ENCODE results near the gene TMEM117. TPM values are rescaled to one million over a fixed set of nuclear protein-coding genes. Genes with fewer than 3 reads are reported as not detected.

TMEM117 gene
- total RNA-seq, 2 experiments from 2014 or later = 1.7 TPM

- H3K36me3 Mint-ChIP-seq = peaks cover 14% of the 10 kb centered on the region
- intact Hi-C loops (cut with micrococcal nuclease) = no loop called here
- H3K27ac Mint-ChIP-seq = no peak overlapping the region
- ChIA-PET CTCF (no interaction called here), POLR2A (no interaction called here)
- DNase-seq = no peak
- no peaks in the 10 kb centered on the region for H3K27me3 Mint-ChIP-seq
- H3K9me3 Mint-ChIP-seq = peaks cover 25% of the 10 kb centered on the region
- H3K4me3 Mint-ChIP-seq = no peak overlapping the region
- no peaks in the 10 kb centered on the region for H3K4me1 Mint-ChIP-seq (ENCODE audit: low read depth)
These were observed 95.3 kb downstream of the TMEM117 start for GRCh38 chr12:43931187-43931586.

GRCh38 chr12:43935581-43935980 lies 99.7 kb downstream of the TMEM117 start:
- no peak overlapping the region for H3K27ac Mint-ChIP-seq
- no peaks in the 10 kb centered on the region for H3K27me3 Mint-ChIP-seq
- H3K36me3 Mint-ChIP-seq = peaks cover 10% of the 10 kb centered on the region
- no peaks in the 10 kb centered on the region for H3K4me1 Mint-ChIP-seq (ENCODE audit: low read depth)
- no peak overlapping the region for H3K4me3 Mint-ChIP-seq
- intact Hi-C loops (cut with micrococcal nuclease) = no loop called here
- CTCF ChIA-PET = no interaction called here
- peaks cover 18% of the 10 kb centered on the region for H3K9me3 Mint-ChIP-seq
- no peak for DNase-seq
- POLR2A ChIA-PET = no interaction called here

GRCh38 chr12:43937947-43938346 lies 102.1 kb downstream of the TMEM117 start:
- H3K36me3 Mint-ChIP-seq = no peaks in the 10 kb centered on the region
- H3K4me3 Mint-ChIP-seq = no peak overlapping the region
- ChIA-PET CTCF (interaction anchor here (0.6 to 1.1 kb wide), 2 partner anchors 11 to 66 kb away, joined by 3 to 5 read pairs; no protein-coding TSS in a partner anchor), POLR2A (no interaction called here)
- H3K9me3 Mint-ChIP-seq = no peaks in the 10 kb centered on the region
- DNase-seq = no peak
- H3K27me3 Mint-ChIP-seq = no peaks in the 10 kb centered on the region
- intact Hi-C loops (cut with micrococcal nuclease) = no loop called here
- no peaks in the 10 kb centered on the region for H3K4me1 Mint-ChIP-seq (ENCODE audit: low read depth)
- H3K27ac Mint-ChIP-seq = no peak overlapping the region

- Mint-ChIP-seq H3K27me3 (no peaks in the 10 kb centered on the region), H3K4me3 (no peak overlapping the region), H3K9me3 (no peaks in the 10 kb centered on the region), H3K36me3 (no peaks in the 10 kb centered on the region), H3K4me1 (ENCODE audit: low read depth) (no peaks in the 10 kb centered on the region), H3K27ac (no peak overlapping the region)
- POLR2A ChIA-PET = no interaction called here
- intact Hi-C loops (cut with micrococcal nuclease) = no loop called here
- no peak for DNase-seq
- CTCF ChIA-PET = no interaction called here
These were observed 106.5 kb downstream of the TMEM117 start for GRCh38 chr12:43942379-43942778.

- Mint-ChIP-seq H3K4me3 (no peak overlapping the region), H3K36me3 (peaks cover 5% of the 10 kb centered on the region), H3K4me1 (ENCODE audit: low read depth) (no peaks in the 10 kb centered on the region), H3K27ac (no peak overlapping the region), H3K27me3 (no peaks in the 10 kb centered on the region), H3K9me3 (no peaks in the 10 kb centered on the region)
- CTCF ChIA-PET = no interaction called here
- no peak for DNase-seq
- POLR2A ChIA-PET = no interaction called here
- intact Hi-C loops (cut with micrococcal nuclease) = no loop called here
These were observed 110.1 kb downstream of the TMEM117 start for GRCh38 chr12:43945983-43946382.

- ChIA-PET CTCF (no interaction called here), POLR2A (no interaction called here)
- H3K9me3 Mint-ChIP-seq = no peaks in the 10 kb centered on the region
- intact Hi-C loops (cut with micrococcal nuclease) = no loop called here
- peaks cover 10% of the 10 kb centered on the region for H3K4me1 Mint-ChIP-seq (ENCODE audit: low read depth)
- H3K27me3 Mint-ChIP-seq = no peaks in the 10 kb centered on the region
- DNase-seq = no peak
- H3K4me3 Mint-ChIP-seq = no peak overlapping the region
- H3K27ac Mint-ChIP-seq = no peak overlapping the region
- peaks cover 5% of the 10 kb centered on the region for H3K36me3 Mint-ChIP-seq
These were observed 115.4 kb downstream of the TMEM117 start for GRCh38 chr12:43951286-43951685.

- DNase-seq = peak; percentile 10
- intact Hi-C loops (cut with micrococcal nuclease) = loop anchor here (5.0 kb wide), 2 partner anchors 814 to 974 kb away; no protein-coding TSS in a partner anchor
- Mint-ChIP-seq H3K36me3 (no peaks in the 10 kb centered on the region), H3K27ac (no peak overlapping the region), H3K4me1 (ENCODE audit: low read depth) (peaks cover 10% of the 10 kb centered on the region), H3K4me3 (no peak overlapping the region), H3K9me3 (no peaks in the 10 kb centered on the region), H3K27me3 (no peaks in the 10 kb centered on the region)
- POLR2A ChIA-PET = no interaction called here
- CTCF ChIA-PET = interaction anchor here (0.7 to 1.0 kb wide), 2 partner anchors 973 to 990 kb away, joined by 3 to 5 read pairs; no protein-coding TSS in a partner anchor
These were observed 122.0 kb downstream of the TMEM117 start for GRCh38 chr12:43957732-43958372.

- intact Hi-C loops (cut with micrococcal nuclease) = no loop called here
- H3K9me3 Mint-ChIP-seq = peaks cover 3% of the 10 kb centered on the region
- H3K4me1 Mint-ChIP-seq (ENCODE audit: low read depth) = no peaks in the 10 kb centered on the region
- DNase-seq = no peak
- H3K27ac Mint-ChIP-seq = no peak overlapping the region
- ChIA-PET POLR2A (no interaction called here), CTCF (no interaction called here)
- no peaks in the 10 kb centered on the region for H3K27me3 Mint-ChIP-seq
- no peak overlapping the region for H3K4me3 Mint-ChIP-seq
- H3K36me3 Mint-ChIP-seq = peaks cover 6% of the 10 kb centered on the region
These were observed 128.2 kb downstream of the TMEM117 start for GRCh38 chr12:43964033-43964432.

GRCh38 chr12:43964961-43965360 lies 129.1 kb downstream of the TMEM117 start:
- ChIA-PET POLR2A (no interaction called here), CTCF (no interaction called here)
- Mint-ChIP-seq H3K4me3 (no peak overlapping the region), H3K36me3 (peaks cover 6% of the 10 kb centered on the region), H3K9me3 (peaks cover 3% of the 10 kb centered on the region), H3K4me1 (ENCODE audit: low read depth) (no peaks in the 10 kb centered on the region), H3K27me3 (no peaks in the 10 kb centered on the region), H3K27ac (no peak overlapping the region)
- intact Hi-C loops (cut with micrococcal nuclease) = no loop called here
- no peak for DNase-seq

GRCh38 chr12:43965899-43966298 lies 130.0 kb downstream of the TMEM117 start:
- Mint-ChIP-seq H3K9me3 (peaks cover 3% of the 10 kb centered on the region), H3K4me3 (no peak overlapping the region), H3K27me3 (no peaks in the 10 kb centered on the region), H3K27ac (no peak overlapping the region), H3K36me3 (peaks cover 6% of the 10 kb centered on the region), H3K4me1 (ENCODE audit: low read depth) (no peaks in the 10 kb centered on the region)
- DNase-seq = no peak
- intact Hi-C loops (cut with micrococcal nuclease) = no loop called here
- ChIA-PET POLR2A (no interaction called here), CTCF (no interaction called here)

- H3K4me1 Mint-ChIP-seq (ENCODE audit: low read depth) = no peaks in the 10 kb centered on the region
- H3K36me3 Mint-ChIP-seq = peaks cover 6% of the 10 kb centered on the region
- H3K4me3 Mint-ChIP-seq = no peak overlapping the region
- H3K27me3 Mint-ChIP-seq = no peaks in the 10 kb centered on the region
- CTCF ChIA-PET = no interaction called here
- H3K9me3 Mint-ChIP-seq = peaks cover 3% of the 10 kb centered on the region
- DNase-seq = no peak
- POLR2A ChIA-PET = no interaction called here
- H3K27ac Mint-ChIP-seq = no peak overlapping the region
- intact Hi-C loops (cut with micrococcal nuclease) = no loop called here
These were observed 132.9 kb downstream of the TMEM117 start for GRCh38 chr12:43968736-43969135.

GRCh38 chr12:43969882-43970281 lies 134.0 kb downstream of the TMEM117 start:
- intact Hi-C loops (cut with micrococcal nuclease) = no loop called here
- Mint-ChIP-seq H3K4me3 (no peak overlapping the region), H3K9me3 (peaks cover 3% of the 10 kb centered on the region), H3K27me3 (no peaks in the 10 kb centered on the region), H3K36me3 (peaks cover 6% of the 10 kb centered on the region), H3K27ac (no peak overlapping the region), H3K4me1 (ENCODE audit: low read depth) (no peaks in the 10 kb centered on the region)
- POLR2A ChIA-PET = no interaction called here
- CTCF ChIA-PET = no interaction called here
- no peak for DNase-seq

GRCh38 chr12:43973385-43973784 lies 137.5 kb downstream of the TMEM117 start:
- DNase-seq = no peak
- intact Hi-C loops (cut with micrococcal nuclease) = no loop called here
- Mint-ChIP-seq H3K4me1 (ENCODE audit: low read depth) (no peaks in the 10 kb centered on the region), H3K27me3 (no peaks in the 10 kb centered on the region), H3K27ac (no peak overlapping the region), H3K4me3 (no peak overlapping the region), H3K36me3 (peaks cover 11% of the 10 kb centered on the region), H3K9me3 (peaks cover 12% of the 10 kb centered on the region)
- ChIA-PET CTCF (no interaction called here), POLR2A (no interaction called here)

Data from activated CD4-positive, alpha-beta memory T cell treated with anti-CD3 and anti-CD28 coated beads for 36 hours (primary cell).